Measurements from ENCODE around the gene MUSK.

MUSK gene

DNA sequence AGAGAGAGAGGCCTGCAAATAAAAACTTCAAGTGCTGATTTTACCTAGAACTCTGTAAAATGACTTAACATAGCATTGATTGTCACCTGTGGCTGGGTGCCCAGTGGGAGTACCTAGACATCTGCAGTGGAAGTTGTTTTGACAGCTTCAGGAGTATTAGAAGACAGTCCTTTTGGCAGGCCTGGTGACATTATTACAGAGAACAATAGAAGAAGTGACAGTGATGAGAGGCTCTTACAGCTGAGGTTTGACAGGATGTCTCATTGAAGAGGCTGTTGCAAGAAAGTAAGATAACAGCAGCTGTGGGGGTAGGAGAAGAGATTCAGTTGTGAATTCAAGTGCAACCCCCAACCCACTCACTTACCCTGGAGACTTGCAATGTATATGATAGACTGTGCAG, 27.9 kb upstream of the MUSK start:
- Histone ChIP-seq H3K9ac (no peak overlapping the region), H3K4me1 (ENCODE audit: low read depth, poor library complexity, severe bottlenecking) (no peaks in the 10 kb centered on the region), H3K27me3 (ENCODE audit: insufficient read depth, low read depth) (no peaks in the 10 kb centered on the region), H3K27ac (no peak overlapping the region), H4K20me1 (ENCODE audit: insufficient read depth) (no peaks in the 10 kb centered on the region), H3K79me2 (ENCODE audit: insufficient read depth, low read depth) (no peaks in the 10 kb centered on the region), H3K4me3 (IDR thresholded peaks at IDR 0.05; ENCODE audit: insufficient read depth, low read depth, low read length) (no peak overlapping the region), H3K4me2 (no peak overlapping the region), H2AFZ (ENCODE audit: low read depth) (no peak overlapping the region), H3K36me3 (ENCODE audit: insufficient read depth) (no peaks in the 10 kb centered on the region)
- TF ChIP-seq, protein P1, sequence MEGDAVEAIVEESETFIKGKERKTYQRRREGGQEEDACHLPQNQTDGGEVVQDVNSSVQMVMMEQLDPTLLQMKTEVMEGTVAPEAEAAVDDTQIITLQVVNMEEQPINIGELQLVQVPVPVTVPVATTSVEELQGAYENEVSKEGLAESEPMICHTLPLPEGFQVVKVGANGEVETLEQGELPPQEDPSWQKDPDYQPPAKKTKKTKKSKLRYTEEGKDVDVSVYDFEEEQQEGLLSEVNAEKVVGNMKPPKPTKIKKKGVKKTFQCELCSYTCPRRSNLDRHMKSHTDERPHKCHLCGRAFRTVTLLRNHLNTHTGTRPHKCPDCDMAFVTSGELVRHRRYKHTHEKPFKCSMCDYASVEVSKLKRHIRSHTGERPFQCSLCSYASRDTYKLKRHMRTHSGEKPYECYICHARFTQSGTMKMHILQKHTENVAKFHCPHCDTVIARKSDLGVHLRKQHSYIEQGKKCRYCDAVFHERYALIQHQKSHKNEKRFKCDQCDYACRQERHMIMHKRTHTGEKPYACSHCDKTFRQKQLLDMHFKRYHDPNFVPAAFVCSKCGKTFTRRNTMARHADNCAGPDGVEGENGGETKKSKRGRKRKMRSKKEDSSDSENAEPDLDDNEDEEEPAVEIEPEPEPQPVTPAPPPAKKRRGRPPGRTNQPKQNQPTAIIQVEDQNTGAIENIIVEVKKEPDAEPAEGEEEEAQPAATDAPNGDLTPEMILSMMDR (conservative IDR thresholded peaks at IDR 0.05; ENCODE audit: low read depth, low read length) = no peak

DNA sequence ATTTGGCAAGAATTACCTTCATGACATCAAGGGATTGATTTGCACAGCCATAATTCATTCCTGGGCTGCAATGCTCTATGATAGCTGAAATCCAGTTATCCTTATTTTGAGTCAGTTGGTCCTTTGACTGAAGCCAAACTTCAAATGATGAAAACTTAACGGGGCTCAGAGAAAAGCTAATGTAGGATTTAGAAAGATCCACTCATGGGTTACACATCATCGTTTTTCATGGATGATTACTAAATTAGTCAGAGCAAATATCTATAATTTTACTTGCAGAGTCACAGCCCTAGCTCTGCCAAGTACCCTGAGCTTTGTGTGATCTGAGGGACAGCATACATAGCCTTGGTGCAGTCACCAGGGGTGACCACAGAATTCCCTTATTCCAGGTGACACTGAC, 27.3 kb upstream of the MUSK start:
- TF ChIP-seq, protein P1 (conservative IDR thresholded peaks at IDR 0.05; ENCODE audit: low read depth, low read length) = no peak
- Histone ChIP-seq H3K36me3 (ENCODE audit: insufficient read depth) (no peaks in the 10 kb centered on the region), H3K4me1 (ENCODE audit: low read depth, poor library complexity, severe bottlenecking) (no peaks in the 10 kb centered on the region), H2AFZ (ENCODE audit: low read depth) (no peak overlapping the region), H3K79me2 (ENCODE audit: insufficient read depth, low read depth) (no peaks in the 10 kb centered on the region), H3K27me3 (ENCODE audit: insufficient read depth, low read depth) (no peaks in the 10 kb centered on the region), H3K4me3 (IDR thresholded peaks at IDR 0.05; ENCODE audit: insufficient read depth, low read depth, low read length) (no peak overlapping the region), H3K27ac (no peak overlapping the region), H3K9ac (no peak overlapping the region), H3K4me2 (no peak overlapping the region), H4K20me1 (ENCODE audit: insufficient read depth) (no peaks in the 10 kb centered on the region)

DNA sequence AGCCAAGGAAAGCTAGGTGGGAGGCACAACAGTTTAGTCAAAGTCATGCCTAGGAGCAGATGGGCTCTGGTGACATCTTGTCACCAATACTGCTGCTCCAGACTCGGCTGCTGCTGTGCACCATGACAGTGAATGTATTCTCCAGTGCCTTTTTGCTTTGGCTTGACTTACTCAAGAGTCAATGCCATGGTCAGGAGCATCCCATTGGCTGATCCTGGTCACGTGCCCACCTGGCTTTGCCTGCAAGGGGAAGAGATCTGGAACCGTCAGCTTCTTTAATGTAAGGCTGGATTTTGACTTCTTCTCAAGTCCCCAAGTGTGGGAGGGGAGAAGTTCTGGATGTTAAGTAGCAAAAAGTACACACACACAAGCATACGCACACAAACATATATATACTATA, 19.9 kb upstream of the MUSK start:
- no peak overlapping the region for H3K4me3 ChIP-seq (IDR thresholded peaks at IDR 0.05; ENCODE audit: insufficient read depth, low read depth, low read length)
- H3K36me3 ChIP-seq (ENCODE audit: insufficient read depth) = no peaks in the 10 kb centered on the region
- no peaks in the 10 kb centered on the region for H3K27me3 ChIP-seq (ENCODE audit: insufficient read depth, low read depth)
- no peaks in the 10 kb centered on the region for H4K20me1 ChIP-seq (ENCODE audit: insufficient read depth)
- H3K4me1 ChIP-seq (ENCODE audit: low read depth, poor library complexity, severe bottlenecking) = no peaks in the 10 kb centered on the region
- H3K9ac ChIP-seq = no peak overlapping the region
- H3K27ac ChIP-seq = no peak overlapping the region
- H3K4me2 ChIP-seq = no peak overlapping the region
- H2AFZ ChIP-seq (ENCODE audit: low read depth) = no peak overlapping the region
- TF ChIP-seq, protein P1 (conservative IDR thresholded peaks at IDR 0.05; ENCODE audit: low read depth, low read length) = no peak
- H3K79me2 ChIP-seq (ENCODE audit: insufficient read depth, low read depth) = no peaks in the 10 kb centered on the region

DNA sequence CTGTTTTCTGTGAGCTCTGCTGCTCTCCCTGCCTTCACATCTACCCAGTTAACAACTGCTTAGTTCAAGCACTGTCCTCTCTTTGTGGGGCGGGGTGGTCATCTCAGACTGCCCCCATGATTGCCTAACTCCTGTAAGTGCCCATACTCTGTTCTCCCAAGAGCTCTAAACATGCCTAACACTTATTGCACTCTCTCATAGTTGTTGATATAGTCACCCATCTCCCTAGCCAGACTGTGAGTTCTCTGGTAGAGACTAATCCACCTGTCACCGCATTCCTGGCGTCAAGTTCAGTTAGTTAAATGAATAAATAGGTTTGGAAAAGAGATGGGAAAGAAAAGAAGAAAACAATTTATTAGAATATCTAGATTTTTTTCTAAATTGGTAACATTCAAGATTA, 18.3 kb upstream of the MUSK start:
- Histone ChIP-seq H3K4me2 (no peak overlapping the region), H3K9ac (no peak overlapping the region)
- TF ChIP-seq, protein P1 (conservative IDR thresholded peaks at IDR 0.05; ENCODE audit: low read depth, low read length) = no peak

More for the DNA sequence above, 18.3 kb upstream of the MUSK start:
- no peak overlapping the region for H3K27ac ChIP-seq
- H2AFZ ChIP-seq (ENCODE audit: low read depth) = no peak overlapping the region
- no peaks in the 10 kb centered on the region for H3K27me3 ChIP-seq (ENCODE audit: insufficient read depth, low read depth)
- H3K79me2 ChIP-seq (ENCODE audit: insufficient read depth, low read depth) = no peaks in the 10 kb centered on the region
- no peaks in the 10 kb centered on the region for H3K4me1 ChIP-seq (ENCODE audit: low read depth, poor library complexity, severe bottlenecking)
- no peaks in the 10 kb centered on the region for H4K20me1 ChIP-seq (ENCODE audit: insufficient read depth)
- no peak overlapping the region for H3K4me3 ChIP-seq (IDR thresholded peaks at IDR 0.05; ENCODE audit: insufficient read depth, low read depth, low read length)
- no peaks in the 10 kb centered on the region for H3K36me3 ChIP-seq (ENCODE audit: insufficient read depth)
